ENCODE measurements around the gene RPL10.

DNA sequence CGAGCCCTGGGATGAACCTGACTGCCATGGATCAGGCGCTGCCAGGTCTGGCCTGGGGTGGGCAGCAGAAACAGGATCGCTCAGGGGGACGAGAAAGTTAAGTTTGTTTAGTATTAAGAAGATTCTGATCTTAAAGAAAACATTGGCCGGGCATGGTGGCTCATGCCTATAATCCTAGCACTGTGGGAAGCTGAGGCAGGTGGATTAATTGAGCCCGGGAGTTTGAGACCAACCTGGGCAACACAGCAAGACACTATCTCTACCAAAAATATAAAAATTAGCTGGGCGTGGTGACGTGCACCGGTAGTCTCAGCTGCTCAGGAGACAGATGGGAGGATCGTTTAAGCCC is 23.0 kb upstream of the RPL10 start:
- no peak for TF ChIP-seq CTCF (IDR thresholded peaks at IDR 0.05)
- no peak for TF ChIP-seq POLR2A (IDR thresholded peaks at IDR 0.05)

Data from heart left ventricle (tissue), 13 donors.